ENCODE results near the gene SYNE1.

SYNE1 gene

DNA sequence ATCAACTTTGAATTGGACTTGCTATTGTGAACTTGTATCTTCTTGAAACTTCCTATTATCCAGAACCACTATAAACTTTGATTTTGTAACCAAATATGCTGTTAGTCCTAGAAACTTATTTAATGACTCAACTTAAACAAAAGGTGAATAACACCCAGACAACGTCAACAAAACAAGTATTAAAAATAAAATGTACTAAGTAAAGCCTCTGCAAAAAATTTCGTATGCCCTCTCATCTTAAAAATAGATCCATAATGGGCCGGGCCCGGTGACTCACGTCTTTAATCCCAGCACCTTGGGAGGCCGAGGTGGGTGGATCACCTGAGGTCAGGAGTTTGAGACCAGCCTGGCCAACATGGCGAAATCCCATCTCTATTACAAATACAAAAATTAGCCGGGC is 428.0 kb downstream of the SYNE1 start:
- no peak for DNase-seq

DNA sequence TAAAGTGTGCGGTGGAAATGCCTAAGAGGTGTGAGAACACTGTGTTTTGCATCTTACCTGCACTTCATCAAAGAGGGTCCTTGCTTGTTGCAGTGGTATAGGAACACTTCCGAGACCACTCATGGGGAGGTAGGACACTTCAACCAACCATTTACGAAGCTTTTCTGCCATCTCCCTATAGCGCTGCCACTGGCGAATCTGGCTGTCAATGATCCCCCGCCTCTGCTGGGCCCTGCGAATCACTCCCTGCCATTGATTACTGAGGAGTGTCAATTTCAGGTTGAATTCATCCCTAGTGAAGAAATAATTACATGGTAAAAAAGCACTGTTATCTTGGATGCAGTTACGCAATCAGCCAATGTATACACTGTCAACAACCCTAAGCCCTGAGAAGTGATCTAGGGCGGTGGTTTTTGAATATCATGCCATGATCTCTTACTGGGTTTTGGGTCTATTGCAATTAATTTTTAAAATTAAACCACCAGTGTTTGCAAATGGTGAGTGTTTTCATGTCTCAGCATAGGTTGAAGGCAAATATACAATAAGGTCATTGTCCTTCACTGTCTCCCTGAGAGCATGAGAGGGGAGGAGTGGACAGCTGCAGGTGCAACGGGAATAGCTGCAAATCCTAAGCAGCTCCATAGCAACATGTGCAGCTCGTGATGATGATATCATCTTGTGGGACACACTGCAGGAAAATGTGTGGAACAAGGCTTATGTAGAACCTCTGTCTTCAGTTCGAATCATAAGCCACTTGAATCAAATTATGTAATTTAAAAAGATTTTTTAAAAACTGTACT is 429.0 kb downstream of the SYNE1 start:
- DNase-seq: no peak

DNA sequence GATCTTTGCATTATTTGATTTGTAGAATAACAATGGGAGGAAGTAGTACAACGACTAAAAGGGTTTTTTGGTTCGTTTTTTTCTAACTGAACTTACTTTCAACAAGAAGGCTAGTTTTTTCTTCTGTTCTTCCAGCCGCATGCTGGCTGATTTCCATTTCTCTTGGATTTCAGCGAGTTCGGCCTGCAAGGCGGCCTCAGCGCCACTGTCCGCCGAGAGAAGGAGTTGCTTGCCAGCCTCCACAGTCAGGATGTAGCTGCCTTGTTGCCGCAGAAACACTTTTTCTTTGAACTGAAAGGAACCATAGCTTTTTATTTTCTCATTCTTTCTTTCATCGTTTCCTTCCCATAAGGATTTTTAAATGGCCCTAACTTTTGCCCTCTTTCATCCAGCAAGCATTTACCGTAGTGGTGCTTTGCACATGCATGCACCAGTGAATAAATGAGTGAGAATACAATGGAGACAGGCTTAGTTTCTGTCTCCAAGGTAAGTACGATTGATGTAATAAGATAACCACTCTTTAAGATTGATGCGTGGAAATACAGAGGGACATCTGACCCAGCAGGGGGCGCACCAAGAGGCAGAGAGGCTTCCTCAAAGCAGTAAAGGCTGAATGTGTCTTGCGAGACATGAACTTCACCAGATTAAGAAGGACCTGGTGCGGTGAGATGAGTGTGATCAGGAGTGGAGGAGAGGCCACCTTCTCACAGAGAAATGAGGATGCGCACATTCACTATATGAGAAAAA is 430.9 kb downstream of the SYNE1 start:
- DNase-seq: peak; percentile 39

DNA sequence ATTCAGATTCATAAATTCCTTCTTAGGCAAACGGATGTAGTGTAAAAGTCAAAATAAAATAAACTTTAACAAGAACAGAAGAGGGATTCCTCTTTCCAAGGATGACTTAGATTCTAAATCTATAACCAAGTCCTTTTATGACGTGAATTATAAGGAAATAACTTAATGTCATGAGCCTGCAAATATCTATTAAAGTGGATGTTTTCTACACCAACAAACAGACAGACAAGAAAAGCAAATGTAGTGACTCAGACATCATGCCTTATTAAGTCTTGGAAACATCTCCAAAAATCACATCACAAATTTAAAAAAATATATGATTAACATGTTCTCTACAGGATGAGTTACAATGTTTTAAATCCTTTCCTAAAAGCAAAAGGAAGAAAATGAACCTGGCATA is 432.6 kb downstream of the SYNE1 start:
- DNase-seq: no peak

DNA sequence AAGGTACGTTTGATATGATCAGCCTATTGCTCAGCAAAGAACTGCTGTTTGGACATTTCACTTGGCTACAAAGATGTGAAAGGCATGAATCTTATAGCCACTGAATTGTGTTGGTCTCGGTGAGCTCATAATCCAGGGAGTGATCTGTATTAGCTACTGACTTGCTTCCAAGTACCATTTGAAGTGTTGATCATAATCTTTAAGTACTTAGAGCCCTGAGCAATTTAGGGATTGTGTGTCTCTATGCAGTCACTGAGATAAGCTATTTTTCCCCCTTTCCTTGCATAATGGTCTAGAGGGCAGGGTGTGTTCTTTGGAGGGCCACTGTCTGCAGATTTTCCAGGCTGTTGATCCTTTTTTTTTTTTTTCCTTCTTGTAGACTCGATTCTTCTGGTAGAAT is 436.0 kb downstream of the SYNE1 start:
- DNase-seq: no peak

DNA sequence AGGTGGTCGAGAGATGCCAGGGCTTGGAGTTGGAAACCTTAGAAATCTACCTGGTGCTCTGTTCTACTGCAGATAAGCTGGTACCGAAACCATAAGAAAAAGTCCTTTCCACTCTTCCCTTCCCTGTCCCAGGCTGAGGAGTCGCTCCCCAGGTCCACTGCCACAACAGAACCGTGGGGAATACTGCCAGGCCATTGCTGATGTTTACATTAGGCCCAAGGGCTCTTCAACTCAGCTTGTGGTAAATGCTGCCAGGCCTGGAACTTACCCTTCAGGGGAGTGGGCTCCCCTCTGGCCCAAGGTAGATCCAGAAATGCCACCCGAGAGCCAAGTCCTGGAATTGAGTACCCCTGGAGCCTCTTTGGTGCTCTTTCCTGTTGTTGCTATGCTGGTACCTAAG is 441.3 kb downstream of the SYNE1 start:
- no peak for DNase-seq

DNA sequence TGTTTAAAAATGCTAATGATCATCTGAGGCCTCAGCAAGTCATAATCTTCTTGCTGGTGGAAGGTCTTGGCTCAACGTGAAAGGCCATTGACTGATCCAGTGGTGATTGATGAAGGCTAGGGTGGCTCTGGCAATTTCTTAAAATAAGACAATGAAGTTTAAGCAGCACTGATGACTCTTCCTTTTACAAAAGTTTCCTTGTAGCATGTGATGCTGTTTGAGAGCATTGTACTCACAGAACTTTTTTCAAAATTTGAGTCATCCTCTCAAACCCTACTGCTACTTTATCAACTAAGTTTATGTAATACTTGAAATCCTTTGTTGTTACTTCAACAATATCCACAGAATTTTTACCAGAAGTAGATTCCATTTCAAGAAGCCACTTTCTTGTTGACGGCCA is 447.4 kb downstream of the SYNE1 start:
- DNase-seq: no peak

DNA sequence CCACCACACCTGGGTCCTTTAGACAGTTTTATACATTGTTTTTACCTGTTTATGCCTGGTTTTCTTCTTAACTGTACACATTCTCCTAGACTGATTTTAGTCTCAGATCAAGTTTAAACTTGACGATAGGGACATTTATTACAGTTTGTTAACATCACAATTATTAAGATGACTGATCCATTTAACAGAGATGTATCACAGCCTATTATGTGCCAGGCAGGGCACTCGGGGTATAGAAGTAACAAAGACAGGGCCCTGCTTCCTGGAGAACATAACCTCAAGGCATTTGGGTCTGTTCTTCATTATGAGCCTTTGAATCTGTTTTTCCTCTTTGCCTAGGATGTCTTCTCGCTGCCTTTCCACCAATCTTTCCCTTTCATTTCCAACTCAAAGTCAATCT is 449.2 kb downstream of the SYNE1 start:
- no peak for DNase-seq

DNA sequence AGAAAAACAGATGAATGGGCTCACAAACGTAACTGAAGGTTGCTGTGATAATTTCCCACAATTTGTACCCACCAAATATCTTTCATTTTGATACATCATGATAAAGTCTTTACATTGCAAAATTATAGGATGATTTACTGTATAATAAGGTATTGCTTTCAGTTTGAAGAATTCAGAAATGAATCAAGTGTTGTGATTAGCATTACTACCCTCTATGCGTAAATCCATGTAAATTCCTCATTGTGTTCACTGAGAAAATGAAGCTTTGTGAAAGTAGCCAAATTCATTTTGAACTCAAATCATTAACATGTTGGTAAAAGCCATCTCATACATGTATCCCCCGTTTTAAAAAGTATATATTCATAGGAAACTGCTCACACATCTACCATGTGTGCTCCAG is 450.3 kb downstream of the SYNE1 start:
- DNase-seq: no peak

DNA sequence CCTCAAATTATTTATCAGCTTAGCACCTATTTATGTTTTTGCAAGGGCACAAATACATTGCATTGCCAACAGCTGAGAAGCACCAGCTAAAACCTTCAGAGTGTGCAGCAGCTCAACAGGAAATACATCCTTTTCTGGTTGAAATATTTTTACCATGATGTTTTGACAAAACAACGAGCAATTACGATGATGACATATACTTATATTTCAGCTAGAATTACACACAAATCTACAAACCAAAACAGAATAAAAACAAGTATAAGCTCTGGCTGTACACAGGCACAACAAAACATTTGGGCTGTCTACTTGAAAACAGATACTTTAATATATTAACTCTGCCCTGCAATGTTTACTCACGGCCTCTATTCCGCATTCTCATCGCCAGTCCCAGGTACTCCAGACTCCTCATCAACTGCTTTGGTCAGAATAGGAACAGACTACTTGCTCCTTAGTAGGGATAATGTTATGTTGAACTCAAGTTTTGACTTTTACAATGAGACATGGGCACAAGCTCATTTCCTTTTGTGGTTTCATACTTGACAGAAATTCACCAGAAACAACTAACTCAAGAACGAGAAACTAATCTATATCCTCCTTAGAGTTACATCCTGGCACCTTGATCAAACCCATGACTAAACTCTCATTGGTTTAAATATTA is 452.1 kb downstream of the SYNE1 start:
- no peak for DNase-seq

DNA sequence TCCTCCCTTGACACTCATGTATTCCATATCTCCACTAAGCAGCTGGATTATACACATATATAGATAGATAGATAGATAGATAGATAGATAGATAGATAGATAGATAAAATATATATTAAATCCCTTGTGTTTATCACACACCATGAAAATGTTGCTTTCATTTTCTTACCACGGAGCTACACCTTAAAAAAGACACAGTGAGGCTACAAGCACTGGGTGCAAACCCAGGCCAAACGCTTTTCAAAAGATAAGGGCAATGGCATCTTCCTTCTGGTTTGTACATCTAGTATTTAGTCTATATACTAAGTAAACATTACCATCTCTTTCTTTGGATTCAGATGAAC is 452.6 kb downstream of the SYNE1 start:
- no peak for DNase-seq

DNA sequence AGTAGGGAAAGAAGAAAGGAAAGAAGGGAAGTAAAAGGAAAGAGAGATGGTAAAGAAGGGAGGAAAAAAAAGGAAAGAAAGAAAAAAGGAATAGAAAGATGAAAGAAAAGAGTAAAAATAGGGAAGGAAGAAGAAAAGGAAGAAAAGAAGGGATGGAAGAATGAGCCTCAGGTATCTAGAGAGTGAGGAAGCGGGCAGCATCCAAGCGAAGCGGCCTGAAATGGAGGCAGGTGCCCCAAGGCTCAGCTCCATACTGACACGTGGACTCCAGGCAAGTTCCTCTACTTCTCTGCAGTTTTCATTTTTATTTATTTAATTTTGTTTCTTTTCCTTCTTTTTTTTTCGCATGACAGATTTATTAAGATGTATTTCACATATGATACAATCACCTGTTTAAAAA is 456.6 kb downstream of the SYNE1 start:
- DNase-seq: no peak

DNA sequence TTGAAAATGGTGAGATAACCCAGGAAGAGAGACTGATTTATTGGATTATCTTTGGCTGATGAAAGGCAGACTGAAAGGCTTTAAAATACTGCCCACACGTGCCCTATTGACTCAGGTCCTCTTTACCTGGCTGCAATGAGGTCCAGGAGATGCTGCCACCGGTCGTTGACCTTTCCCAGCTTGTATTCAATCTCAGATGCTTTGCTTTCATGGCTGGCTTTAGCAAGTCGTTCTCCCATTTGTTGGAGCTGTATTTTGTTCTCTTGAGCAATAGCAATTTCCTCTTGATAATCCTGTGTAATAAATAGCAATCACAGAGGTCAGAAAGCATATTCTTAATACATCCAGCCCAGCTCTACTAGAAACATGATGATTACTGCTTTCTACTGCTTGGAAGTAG is 460.9 kb downstream of the SYNE1 start:
- no peak for DNase-seq

DNA sequence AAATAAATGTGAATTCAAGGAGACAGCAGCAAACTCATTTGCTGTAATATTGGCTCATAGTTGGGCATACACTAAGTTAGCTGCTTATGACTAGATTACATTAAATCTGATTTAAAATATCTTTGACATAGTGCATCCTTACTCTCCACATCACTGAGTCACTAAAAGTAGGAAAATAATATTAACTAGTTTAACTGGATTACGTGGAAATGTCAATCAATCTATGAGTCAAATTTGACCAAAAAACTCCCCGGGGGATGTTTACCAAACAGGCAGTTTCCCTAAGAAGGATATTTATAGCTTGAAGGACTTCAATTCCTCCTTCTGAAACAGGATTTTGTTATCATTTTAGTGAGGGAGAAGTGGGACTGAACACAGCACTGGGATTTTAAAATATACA is 463.2 kb downstream of the SYNE1 start:
- DNase-seq: no peak

DNA sequence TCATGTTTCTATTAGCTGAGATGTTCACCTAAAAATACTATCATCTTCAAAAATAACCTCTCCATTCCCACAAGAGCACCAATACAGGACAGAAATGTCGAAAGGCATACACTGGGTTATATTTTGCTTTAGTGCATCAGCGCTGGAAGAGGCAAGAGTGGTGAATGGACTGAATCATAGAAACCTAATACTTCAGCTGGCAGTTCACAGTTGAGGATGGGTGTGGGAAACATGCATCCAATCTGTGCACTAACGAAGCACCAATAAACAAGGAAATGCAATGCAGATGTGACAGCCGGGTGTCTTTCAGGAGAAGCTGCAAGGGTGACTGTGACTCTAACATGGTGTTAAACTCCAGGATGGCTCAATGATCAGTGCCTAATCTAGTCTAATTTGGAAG is 463.8 kb downstream of the SYNE1 start:
- DNase-seq: no peak

DNA sequence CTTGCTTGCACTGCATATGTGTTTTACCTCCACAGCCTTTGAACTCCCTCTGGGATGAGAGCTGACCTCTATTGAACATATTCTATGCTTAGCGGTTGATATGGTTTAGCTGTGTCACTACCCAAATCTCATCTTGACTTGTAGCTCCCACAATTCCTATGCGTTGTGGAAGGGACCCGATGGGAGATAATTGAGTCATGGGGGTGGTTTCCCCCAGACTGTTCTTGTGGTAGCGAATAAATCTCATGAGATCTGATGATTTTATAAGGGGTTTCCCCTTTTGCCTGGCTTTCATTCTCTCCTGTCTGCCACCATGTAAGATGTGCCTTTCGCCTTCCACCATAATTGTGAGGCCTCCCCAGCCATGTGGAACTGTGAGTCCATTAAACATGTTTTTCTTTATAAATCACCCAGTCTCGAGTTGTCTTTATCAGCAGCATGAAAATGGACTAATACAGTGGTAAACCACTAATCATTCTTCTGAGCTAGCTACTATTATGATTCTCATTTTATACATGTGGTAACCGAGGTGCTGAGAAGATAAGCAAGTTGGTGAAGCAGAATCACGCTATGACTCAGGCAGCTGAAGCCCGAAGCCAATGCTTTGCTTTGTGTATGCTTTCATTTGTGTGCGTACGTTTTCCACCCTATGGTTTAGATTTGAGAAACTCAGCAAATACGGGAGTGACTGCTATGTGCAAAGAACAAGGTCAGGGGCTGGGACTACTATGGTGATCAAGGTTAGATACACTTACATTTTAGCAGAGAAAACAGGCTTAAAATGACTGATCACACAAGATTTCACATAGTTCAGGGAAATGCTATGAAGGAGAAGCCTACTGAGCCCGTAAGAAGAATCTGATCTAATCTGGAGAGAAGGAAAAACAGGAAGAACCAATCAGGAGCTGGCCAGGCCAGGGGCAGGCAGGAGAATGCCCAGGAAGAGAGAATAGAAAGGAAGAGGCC is 466.2 kb downstream of the SYNE1 start:
- peak; percentile 36 for DNase-seq

DNA sequence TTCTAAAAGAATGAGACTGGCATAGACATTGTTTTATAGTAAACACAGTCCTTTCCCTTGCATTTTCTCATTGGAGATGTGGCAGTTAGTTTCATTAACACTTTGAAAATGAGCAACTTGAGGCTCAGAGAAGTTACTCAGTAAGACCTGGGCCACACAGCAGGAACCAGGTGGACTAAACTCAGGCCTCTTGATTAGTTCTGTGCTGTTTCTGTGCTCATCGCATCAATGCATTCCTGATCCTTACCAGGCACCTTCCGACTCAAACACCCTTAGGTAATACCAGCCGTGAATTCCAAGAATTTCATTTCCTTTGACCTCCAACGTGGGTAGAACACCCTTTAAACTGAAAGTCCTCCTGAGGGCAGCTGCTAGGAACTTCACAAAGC is 466.9 kb downstream of the SYNE1 start:
- no peak for DNase-seq

DNA sequence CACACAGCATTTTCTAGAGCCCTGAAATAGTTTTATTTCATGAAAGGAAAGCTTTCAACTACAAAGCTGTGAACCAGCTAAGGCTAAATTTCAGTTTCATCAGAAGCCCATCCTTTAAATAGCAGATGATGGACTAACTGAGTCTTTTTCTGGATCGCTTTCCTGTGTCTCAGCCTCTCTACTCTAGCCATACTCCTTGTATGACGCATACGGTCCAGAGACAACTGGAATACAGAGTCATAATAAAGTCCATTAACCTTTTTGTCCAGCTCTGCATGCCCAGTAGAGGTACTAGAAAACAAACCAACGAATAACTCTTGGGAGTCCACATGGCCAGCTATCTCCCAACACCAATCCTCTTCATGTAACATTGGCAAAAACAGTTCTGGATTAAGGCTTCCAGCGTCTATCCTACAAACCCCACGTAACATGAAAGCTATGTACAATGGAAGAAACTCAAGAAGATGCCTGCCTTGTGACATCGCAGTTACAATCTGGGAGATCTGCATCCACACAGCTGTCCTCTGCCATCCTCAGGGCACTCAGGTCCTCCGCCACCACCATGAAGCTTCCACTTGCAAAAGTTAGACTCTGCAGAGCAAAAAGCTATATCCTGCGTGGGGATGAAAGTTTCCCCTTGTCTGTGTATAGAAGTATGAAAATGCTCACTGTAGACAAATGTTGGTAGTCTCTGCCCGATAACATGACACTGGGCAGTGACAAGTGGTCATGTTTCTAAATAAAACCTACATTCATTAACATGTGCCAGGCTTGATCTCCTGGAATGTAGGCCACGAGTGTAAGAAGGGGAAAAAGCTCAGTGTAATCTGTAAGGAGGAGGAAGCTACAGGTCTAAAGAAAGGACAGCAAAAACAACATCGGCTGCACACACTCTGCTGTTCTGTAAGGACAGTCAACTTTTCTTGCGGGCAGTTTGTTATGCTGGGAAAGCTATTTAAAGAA is 469.2 kb downstream of the SYNE1 start:
- DNase-seq: no peak

DNA sequence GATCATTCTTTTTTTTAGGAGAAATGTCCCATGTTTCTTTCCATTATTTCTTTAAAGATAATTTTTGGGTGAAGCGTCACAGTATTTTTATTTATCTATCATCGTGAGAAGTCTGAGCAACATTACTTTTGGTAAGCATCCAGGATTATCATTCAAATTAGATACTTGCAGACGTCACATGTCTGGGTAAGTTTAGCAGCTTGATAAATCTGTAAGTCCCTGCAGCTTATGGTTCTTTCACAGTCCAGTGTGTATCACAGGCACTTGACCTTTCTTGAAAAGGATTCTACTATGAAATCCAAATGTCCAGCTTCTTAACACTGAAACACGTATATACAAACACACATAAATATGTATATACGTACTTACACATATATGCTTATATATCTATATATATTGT is 470.3 kb downstream of the SYNE1 start:
- DNase-seq: no peak

DNA sequence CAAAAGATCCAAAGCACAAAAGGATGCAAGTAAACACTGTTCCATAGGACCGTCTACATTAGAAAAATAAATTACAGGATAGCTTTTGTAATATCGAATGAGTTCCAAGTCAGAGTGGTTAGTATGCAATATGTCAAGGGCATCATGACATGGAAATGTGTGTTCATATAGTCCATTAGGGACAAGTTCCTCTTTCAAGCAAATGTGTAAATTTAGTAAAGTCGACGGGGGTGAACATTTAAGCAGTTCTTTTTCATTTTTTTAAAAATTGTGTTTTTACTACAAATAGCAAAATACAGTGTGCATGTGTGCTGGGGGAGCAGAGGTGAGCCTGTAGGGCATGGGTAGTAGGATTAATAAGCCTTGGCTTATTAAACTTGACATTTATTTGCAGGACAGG is 470.7 kb downstream of the SYNE1 start:
- no peak for DNase-seq

DNA sequence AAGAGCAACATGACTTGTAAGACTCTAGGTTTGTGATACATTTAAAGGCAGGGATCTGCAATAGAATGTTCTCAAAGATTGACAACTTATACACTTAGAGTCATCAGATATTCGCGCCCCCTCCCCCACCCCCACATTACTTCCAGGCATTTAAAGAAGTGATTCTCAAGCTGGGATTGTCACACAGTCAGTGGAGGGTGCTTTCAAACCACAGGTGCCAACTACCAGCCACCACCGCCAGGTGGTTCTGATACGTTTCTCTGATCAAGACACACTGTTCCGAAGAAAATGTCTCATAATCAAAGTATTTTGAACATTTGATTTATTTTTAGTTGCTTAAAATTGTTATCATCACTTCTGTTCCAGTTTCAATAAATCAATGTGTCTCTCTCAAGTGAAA is 472.2 kb downstream of the SYNE1 start:
- DNase-seq: no peak

DNA sequence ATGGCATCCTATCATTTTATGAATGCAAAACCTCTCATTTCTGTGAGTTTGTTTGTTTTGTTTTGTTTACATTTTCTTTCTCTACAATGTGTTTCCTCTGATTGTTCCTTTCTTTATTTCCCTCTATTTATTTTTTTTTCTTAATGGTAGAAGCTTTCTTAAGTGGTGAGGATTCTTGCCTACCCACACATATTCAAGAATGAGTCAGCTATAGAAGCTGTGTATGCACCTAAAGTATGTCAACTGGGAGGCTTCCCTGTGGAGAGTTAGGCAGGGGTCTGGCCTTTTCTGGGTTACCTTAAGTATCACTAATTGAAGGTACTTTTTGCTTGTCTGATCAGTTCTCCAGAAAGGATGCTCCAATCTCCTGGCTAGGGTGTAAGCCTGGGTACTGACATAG is 475.7 kb downstream of the SYNE1 start:
- DNase-seq: no peak

Data from hematopoietic multipotent progenitor cell treated with erythropoietin and hydrocortisone succinate and interleukin-3 and kit ligand, for 8 days (in vitro differentiated cells).